AG09309 (cell line): Measurements from ENCODE around the gene USP9X.
A peak's percentile ranks its signal among the peaks of the same experiment; 100 is the strongest.
"Not testable (repeated sequence)": the region's sequence is repeated elsewhere in the genome, so short reads cannot be mapped to it uniquely, and the experiment has no call there.

ENCODE experiments used
- DNase-seq: peaks from one replicate; pipeline ENCODE4 v3.0.0-alpha.2; 2010; ENCODE audit warnings: low read depth
- H3K4me3 ChIP-seq: 2 replicates; pipeline ENCODE4 v1.5.1; 2011; ENCODE audit warnings: mild to moderate bottlenecking, low read depth, low read length, moderate library complexity; ENCODE audit not compliant: control insufficient read depth
- CTCF ChIP-seq: IDR thresholded peaks from 2 replicates; pipeline ENCODE4 v1.5.1; 2011; ENCODE audit warnings: mild to moderate bottlenecking, low read depth, low read length, inconsistent platforms; ENCODE audit not compliant: insufficient read depth, control insufficient read depth; ENCODE audit errors: missing control alignments

The USP9X gene

GRCh38 chrX:41045960-41046567 is 39.2 kb upstream of the USP9X start:
- TF ChIP-seq CTCF, result no peak
- H3K4me3 ChIP-seq, result no peak overlapping the region
- DNase-seq, result peak; percentile 31

- TF ChIP-seq CTCF, result no peak
- DNase-seq, result no peak
- H3K4me3 ChIP-seq, result no peak overlapping the region
Measured at GRCh38 chrX:41047878-41048534, 37.2 kb upstream of the USP9X start.

GRCh38 chrX:41050359-41050758 is 34.9 kb upstream of the USP9X start:
- no peak for TF ChIP-seq CTCF
- no peak overlapping the region for H3K4me3 ChIP-seq
- DNase-seq, result no peak

- no peak for TF ChIP-seq CTCF
- no peak for DNase-seq
- H3K4me3 ChIP-seq, result no peak overlapping the region
Measured at GRCh38 chrX:41051288-41051687, 34.0 kb upstream of the USP9X start.

GRCh38 chrX:41055740-41056139 is 29.5 kb upstream of the USP9X start:
- H3K4me3 ChIP-seq, result no peak overlapping the region
- TF ChIP-seq CTCF, result no peak
- no peak for DNase-seq

GRCh38 chrX:41063276-41063675 is 22.0 kb upstream of the USP9X start:
- DNase-seq, H3K4me3 ChIP-seq: not testable (repeated sequence)

- no peak for DNase-seq
- H3K4me3 ChIP-seq, result no peak overlapping the region
- no peak for TF ChIP-seq CTCF
Measured at GRCh38 chrX:41064018-41064417, 21.2 kb upstream of the USP9X start.
